Ectodermal cell (in vitro differentiated cells): ENCODE data around the gene ZNF607. TPM values are rescaled to one million over a fixed set of nuclear protein-coding genes. Genes with fewer than 3 reads are reported as not detected.
"Not testable (repeated sequence)": the region's sequence is repeated elsewhere in the genome, so short reads cannot be mapped to it uniquely, and the experiment has no call there.

Experiments
- H3K27ac ChIP-seq: 2 replicates; pipeline ENCODE4 v1.7.0; 2013; ENCODE audit warnings: mild to moderate bottlenecking, low read depth, low read length; ENCODE audit not compliant: insufficient read depth, poor library complexity, severe bottlenecking
- H3K27me3 ChIP-seq: 2 replicates; pipeline ENCODE4 v1.7.0; 2013; ENCODE audit warnings: mild to moderate bottlenecking, low read length; ENCODE audit not compliant: insufficient read depth, control insufficient read depth, poor library complexity, severe bottlenecking
- H3K36me3 ChIP-seq: one replicate; pipeline ENCODE4 v1.7.0; 2013; ENCODE audit warnings: low read length; ENCODE audit not compliant: control insufficient read depth, insufficient read depth
- H3K4me1 ChIP-seq: one replicate; pipeline ENCODE4 v1.7.0; 2013; ENCODE audit warnings: low read length; ENCODE audit not compliant: control insufficient read depth, insufficient read depth
- H3K4me3 ChIP-seq: 2 replicates; pipeline ENCODE4 v1.7.0; 2013; ENCODE audit warnings: low read depth, low read length, control low read depth; ENCODE audit not compliant: insufficient read depth
- H3K9me3 ChIP-seq: 2 replicates; pipeline ENCODE4 v1.7.0; 2013; ENCODE audit warnings: mild to moderate bottlenecking, low read length, moderate library complexity; ENCODE audit not compliant: control insufficient read depth
- WGBS, 2 experiments: methylation state at CpG; one replicate each; pipeline ENCODE4 v1.1.7; 2013; ENCODE audit warnings: missing lambda C conversion rate in 2 of 2; 5-methylcytosine and 5-hydroxymethylcytosine counted together
- polyA plus RNA-seq, 4 experiments: library from polyadenylated mRNA; stranded (reverse); fragments of 50-300 nt; gene quantifications; one replicate each; pipeline ENCODE4 v1.2.3, GENCODE V29; 2013

The ZNF607 gene
- polyA plus RNA-seq (2013, experiment 1 of 4) = 21.2 TPM
- 20.8 TPM for polyA plus RNA-seq (2013, experiment 2 of 4)
- polyA plus RNA-seq (2013, experiment 3 of 4) = 18.3 TPM
- 18.8 TPM for polyA plus RNA-seq (2013, experiment 4 of 4)

DNA sequence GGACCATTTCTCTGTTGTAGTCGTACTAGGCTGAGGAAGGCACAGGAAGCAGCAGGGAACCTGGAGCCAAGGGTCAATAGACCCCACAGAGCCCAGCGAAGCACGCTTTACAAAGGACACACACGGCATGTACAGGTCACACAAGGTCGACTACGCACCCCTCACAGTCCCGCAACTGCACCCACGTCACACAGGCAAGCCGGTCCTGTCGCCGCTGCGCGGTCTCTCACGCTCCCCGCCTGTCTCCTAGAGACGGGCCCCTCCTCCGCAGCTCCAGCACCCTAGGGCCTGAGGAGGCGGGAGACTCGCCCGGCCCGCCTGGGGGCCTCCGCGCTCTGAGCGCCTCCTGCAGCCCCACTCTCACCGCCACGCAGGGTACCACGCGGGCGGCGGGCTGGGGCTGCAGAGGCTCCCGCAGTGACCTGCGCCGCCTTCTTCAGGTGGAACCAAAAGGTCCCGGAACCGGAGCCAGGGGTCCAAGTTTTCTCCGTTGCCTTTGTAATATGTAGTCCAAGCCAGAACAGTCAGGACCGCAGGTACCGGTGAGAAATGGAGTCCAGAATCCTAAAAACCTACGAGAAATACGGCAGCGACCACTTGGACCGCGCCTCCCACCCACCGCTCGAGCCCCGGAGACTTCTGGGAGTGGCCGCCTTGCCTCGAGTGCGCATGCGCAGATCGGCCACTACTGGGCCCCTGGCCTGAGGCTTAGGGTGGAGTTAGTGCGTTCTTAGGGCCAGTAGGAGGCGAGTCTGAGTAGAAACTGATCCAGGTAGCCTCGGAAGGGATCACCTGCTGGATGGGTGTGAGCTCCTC, at the start of gene ZNF607:
Gene ZNF607 (minus strand): TSS at position 651 of the 816 bp plus-strand sequence. CDS start 8,143 bp downstream, outside the sequence.
- Histone ChIP-seq H3K9me3 (no peaks in the 10 kb centered on the region), H3K4me1 (no peaks in the 10 kb centered on the region), H3K27ac (peak within 1 kb of the TSS; percentile 71), H3K27me3 (no peaks in the 10 kb centered on the region), H3K4me3 (peak within 1 kb of the TSS; percentile 97), H3K36me3 (no peaks in the 10 kb centered on the region)
- WGBS, 2 experiments = 0% methylated on average over 54 of the region's 54 CpGs

DNA sequence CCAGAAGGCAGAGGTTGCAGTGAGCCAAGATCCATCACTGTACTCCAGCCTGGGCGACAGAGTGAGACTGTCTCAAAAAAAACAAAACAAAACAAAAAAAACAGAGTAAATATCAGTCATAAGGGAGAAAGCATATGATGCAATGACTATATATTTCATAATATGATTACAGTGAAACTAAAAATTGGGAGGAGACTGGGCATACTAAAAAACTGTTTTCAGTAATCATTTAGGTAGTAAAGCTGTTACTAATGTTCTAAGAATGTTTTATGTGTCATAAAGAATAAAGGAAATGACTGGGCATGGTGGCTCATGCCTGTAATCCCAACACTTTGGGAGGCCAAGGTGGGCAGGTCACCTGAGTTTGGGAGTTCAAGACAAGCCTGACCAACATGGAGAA, 43.9 kb upstream of the ZNF607 start:
- Histone ChIP-seq H3K36me3 (no peaks in the 10 kb centered on the region), H3K9me3 (no peaks in the 10 kb centered on the region), H3K27ac (no peak overlapping the region), H3K27me3 (no peaks in the 10 kb centered on the region), H3K4me3 (no peak overlapping the region), H3K4me1 (no peaks in the 10 kb centered on the region)
- 100% methylated on average over 1 of the region's 1 CpG for WGBS, 2 experiments

DNA sequence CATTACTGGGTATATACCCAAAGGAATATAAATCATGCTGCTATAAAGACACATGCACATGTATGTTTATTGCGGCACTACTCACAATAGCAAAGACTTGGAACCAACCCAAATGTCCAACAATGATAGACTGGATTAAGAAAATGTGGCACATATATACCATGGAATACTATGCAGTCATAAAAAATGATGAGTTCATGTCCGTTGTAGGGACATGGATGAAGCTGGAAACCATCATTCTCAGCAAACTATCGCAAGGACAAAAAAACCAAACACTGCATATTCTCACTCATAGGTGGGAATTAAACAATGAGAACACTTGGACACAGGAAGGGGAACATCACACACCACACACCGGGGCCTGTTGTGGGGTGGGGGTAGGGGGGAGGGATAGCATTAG, 38.1 kb upstream of the ZNF607 start:
- H3K27ac ChIP-seq, H3K4me3 ChIP-seq, H3K36me3 ChIP-seq, H3K4me1 ChIP-seq, H3K27me3 ChIP-seq, H3K9me3 ChIP-seq: not testable (repeated sequence)
- WGBS, 2 experiments = 80 to 100% methylated on average over 1 to 3 of the region's 4 CpGs

DNA sequence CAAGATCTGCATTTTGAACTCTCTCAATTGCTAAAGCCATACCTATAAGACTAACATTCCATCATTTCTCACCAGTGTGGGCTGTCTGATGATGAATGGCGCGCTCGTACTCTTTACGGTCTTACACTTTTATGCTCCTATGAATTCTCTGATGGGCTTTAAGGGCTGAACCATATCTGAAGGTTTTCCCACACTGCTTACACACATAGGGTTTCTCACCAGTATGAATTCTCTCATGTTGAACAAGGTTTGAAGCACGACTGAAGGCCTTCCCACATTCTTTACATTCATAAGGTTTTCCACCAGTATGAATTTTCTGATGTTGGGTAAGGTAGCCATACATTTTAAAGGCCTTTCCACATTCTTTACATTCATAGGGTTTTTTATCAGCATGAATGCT, 18.8 kb upstream of the ZNF607 start:
- no peaks in the 10 kb centered on the region for H3K4me1 ChIP-seq
- H3K9me3 ChIP-seq = no peaks in the 10 kb centered on the region
- no peaks in the 10 kb centered on the region for H3K27me3 ChIP-seq
- H3K4me3 ChIP-seq = no peak overlapping the region
- H3K36me3 ChIP-seq = peaks cover 24% of the 10 kb centered on the region
- H3K27ac ChIP-seq = no peak overlapping the region
- WGBS, 2 experiments = 70 to 74% methylated on average over 4 to 5 of the region's 5 CpGs

DNA sequence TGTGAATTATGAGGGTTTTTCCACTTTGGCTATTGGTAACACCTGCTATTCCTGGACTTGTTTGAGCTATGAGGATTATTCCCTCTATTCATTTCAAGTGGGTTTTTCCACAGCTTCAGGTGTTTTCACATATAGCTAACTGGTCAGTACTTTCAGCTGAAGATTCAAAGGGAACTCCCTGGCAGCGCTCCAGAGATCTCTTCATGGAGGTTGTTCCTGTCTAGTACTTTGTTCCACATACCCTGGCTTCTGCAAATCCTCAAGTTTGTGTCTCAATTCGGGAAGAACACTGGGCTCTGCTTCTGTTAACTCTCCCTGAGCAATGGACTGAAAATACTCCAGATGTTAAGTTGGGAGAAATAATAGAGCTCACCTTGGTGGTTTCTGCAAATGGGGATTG, 5.6 kb upstream of the ZNF607 start:
- 90 to 97% methylated on average over 2 of the region's 2 CpGs for WGBS, 2 experiments

GRCh38 chr19:37719927-37720265, 335 bp upstream of the ZNF607 start:
- no peak overlapping the region for H3K27ac ChIP-seq
- WGBS, 2 experiments = 25 to 28% methylated on average over 7 to 8 of the region's 8 CpGs
- no peaks in the 10 kb centered on the region for H3K36me3 ChIP-seq
- H3K4me1 ChIP-seq = no peaks in the 10 kb centered on the region
- no peaks in the 10 kb centered on the region for H3K27me3 ChIP-seq
- peak overlapping the region; percentile 97 for H3K4me3 ChIP-seq
- no peaks in the 10 kb centered on the region for H3K9me3 ChIP-seq

More for the DNA sequence above, 5.6 kb upstream of the ZNF607 start:
- no peaks in the 10 kb centered on the region for H3K4me1 ChIP-seq
- H3K27ac ChIP-seq = no peak overlapping the region
- H3K27me3 ChIP-seq = no peaks in the 10 kb centered on the region
- no peaks in the 10 kb centered on the region for H3K9me3 ChIP-seq
- no peak overlapping the region for H3K4me3 ChIP-seq
- H3K36me3 ChIP-seq = no peaks in the 10 kb centered on the region

DNA sequence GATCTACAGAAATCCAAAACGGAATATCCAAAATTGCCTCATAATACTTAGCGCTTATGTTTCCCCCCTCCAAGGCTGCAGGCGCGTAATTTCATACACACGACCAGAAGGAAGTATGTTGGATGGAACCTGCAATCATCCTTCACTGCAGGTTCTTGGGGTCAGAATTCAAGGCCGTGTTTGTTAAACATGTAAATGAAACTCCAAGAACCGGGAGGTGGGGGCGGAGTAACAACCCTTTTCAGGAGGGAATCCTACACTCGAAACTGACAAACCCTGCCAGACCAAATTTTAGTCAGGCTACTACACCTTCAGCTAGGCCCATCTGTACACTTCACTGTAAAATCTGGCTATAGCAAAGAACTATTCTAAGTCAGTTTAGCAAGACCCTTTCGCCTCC, 1.3 kb downstream of the ZNF607 start:
- Histone ChIP-seq H3K27me3 (no peaks in the 10 kb centered on the region), H3K27ac (no peak overlapping the region), H3K4me3 (peak overlapping the region; percentile 97), H3K36me3 (no peaks in the 10 kb centered on the region), H3K4me1 (no peaks in the 10 kb centered on the region), H3K9me3 (no peaks in the 10 kb centered on the region)
- 47 to 51% methylated on average over 10 of the region's 10 CpGs for WGBS, 2 experiments

GRCh38 chr19:37716140-37716539, 3.4 kb downstream of the ZNF607 start:
- H3K27me3 ChIP-seq = no peaks in the 10 kb centered on the region
- WGBS, 2 experiments = 68 to 70% methylated on average over 2 of the region's 2 CpGs
- H3K4me1 ChIP-seq = no peaks in the 10 kb centered on the region
- H3K9me3 ChIP-seq = no peaks in the 10 kb centered on the region
- H3K36me3 ChIP-seq = peaks cover 4% of the 10 kb centered on the region
- no peak overlapping the region for H3K27ac ChIP-seq
- no peak overlapping the region for H3K4me3 ChIP-seq

DNA sequence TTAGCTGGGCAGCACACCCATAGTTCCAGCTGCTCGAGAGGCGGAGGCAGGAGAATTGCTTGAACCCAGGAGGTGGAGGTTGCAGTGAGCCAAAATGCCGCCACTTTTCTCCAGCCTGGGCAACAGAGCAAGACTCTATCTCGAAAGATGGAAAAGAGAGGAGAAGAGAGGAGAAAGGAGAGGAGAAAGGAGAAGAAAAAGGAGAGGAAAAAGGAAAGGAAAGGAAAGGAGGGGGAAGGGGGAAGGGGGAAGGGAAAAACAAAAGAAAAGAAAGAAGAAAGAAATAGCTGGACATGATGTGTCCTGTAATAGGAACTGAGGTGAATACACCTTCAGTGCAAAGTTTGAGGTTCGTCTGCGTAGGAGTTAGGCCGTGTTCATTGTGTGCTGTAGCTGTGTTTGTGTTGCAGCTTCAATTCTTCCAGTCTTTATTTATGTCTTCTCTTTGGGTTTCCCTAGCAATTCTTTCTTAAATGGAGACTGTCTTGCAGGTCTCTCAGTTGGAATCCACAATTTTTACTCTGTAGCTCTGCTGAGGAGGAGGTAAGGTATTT, 13.4 kb downstream of the ZNF607 start:
- Histone ChIP-seq H3K27me3 (no peaks in the 10 kb centered on the region), H3K4me3 (no peak overlapping the region), H3K36me3 (peaks cover 30% of the 10 kb centered on the region), H3K27ac (no peak overlapping the region), H3K4me1 (no peaks in the 10 kb centered on the region), H3K9me3 (no peaks in the 10 kb centered on the region)
- 91 to 93% methylated on average over 7 of the region's 7 CpGs for WGBS, 2 experiments

GRCh38 chr19:37699057-37699456, 20.5 kb downstream of the ZNF607 start:
- Histone ChIP-seq H3K36me3 (peaks cover 22% of the 10 kb centered on the region), H3K4me1 (no peaks in the 10 kb centered on the region), H3K27me3 (no peaks in the 10 kb centered on the region), H3K4me3 (no peak overlapping the region), H3K9me3 (no peaks in the 10 kb centered on the region), H3K27ac (no peak overlapping the region)
- 95 to 96% methylated on average over 5 of the region's 5 CpGs for WGBS, 2 experiments
